ENCODE results near the gene SCGB2A2.

DNA sequence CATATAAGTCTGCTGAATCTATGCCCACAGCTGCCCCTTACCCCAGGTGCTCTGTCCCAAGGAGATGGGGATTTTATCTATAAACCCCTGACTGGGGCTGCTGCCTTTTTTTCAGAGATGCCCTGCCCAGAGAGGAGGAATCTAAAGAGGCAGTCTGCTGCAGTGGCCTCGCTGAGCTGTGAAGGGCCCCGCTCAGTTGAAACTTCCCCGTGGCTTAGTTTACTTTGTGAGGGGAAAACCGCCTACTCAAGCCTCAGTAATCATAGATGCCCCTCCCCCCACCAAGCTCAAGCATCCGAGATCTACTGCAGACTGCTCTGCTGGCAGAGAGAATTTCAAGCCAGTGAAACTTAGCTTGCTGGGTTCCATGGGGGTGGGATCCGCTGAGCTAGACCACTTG lies 36.3 kb downstream of the SCGB2A2 start:
- TF ChIP-seq, protein P1, sequence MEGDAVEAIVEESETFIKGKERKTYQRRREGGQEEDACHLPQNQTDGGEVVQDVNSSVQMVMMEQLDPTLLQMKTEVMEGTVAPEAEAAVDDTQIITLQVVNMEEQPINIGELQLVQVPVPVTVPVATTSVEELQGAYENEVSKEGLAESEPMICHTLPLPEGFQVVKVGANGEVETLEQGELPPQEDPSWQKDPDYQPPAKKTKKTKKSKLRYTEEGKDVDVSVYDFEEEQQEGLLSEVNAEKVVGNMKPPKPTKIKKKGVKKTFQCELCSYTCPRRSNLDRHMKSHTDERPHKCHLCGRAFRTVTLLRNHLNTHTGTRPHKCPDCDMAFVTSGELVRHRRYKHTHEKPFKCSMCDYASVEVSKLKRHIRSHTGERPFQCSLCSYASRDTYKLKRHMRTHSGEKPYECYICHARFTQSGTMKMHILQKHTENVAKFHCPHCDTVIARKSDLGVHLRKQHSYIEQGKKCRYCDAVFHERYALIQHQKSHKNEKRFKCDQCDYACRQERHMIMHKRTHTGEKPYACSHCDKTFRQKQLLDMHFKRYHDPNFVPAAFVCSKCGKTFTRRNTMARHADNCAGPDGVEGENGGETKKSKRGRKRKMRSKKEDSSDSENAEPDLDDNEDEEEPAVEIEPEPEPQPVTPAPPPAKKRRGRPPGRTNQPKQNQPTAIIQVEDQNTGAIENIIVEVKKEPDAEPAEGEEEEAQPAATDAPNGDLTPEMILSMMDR (IDR thresholded peaks at IDR 0.05), result no peak
- TF ChIP-seq POLR2A (IDR thresholded peaks at IDR 0.05), result no peak
- no peak for TF ChIP-seq POLR2AphosphoS5 (IDR thresholded peaks at IDR 0.05)
